IgD-negative memory B cell (primary cell): ENCODE data around the gene AQP1. TPM values are rescaled to one million over a fixed set of nuclear protein-coding genes. Genes with fewer than 3 reads are reported as not detected.

Experiments used
- H3K27ac Mint-ChIP-seq, 3 donors: one replicate each; pipeline ENCODE4 v1.8.0; 2020 to 2022; ENCODE audit warnings: mild to moderate bottlenecking in 3 of 3, mixed read lengths in 3 of 3, moderate library complexity in 1 of 3
- H3K27me3 Mint-ChIP-seq: one replicate; pipeline ENCODE4 v1.8.0; 2021; ENCODE audit warnings: mixed read lengths
- H3K36me3 Mint-ChIP-seq: one replicate; pipeline ENCODE4 v1.8.0; 2020; ENCODE audit warnings: mild to moderate bottlenecking, mixed read lengths
- H3K4me1 Mint-ChIP-seq, 3 donors: one replicate each; pipeline ENCODE4 v1.8.0; 2020 to 2022; ENCODE audit warnings: mixed read lengths in 3 of 3, mild to moderate bottlenecking in 1 of 3
- H3K4me3 Mint-ChIP-seq, 4 donors: one replicate each; pipeline ENCODE4 v1.8.0; 2020 to 2022; ENCODE audit warnings: mild to moderate bottlenecking in 4 of 4, mixed read lengths in 4 of 4, moderate library complexity in 3 of 4
- H3K9me3 Mint-ChIP-seq, 3 donors: one replicate each; pipeline ENCODE4 v1.8.0; 2020 to 2021; ENCODE audit warnings: mixed read lengths in 3 of 3, mild to moderate bottlenecking in 1 of 3
- polyA plus RNA-seq: library from polyadenylated mRNA; unstranded; fragments of 300-500 nt; fragmentation: Illumina TruSeq; gene quantifications from one replicate; pipeline ENCODE4 v1.2.3, GENCODE V29; 2021

Gene AQP1
- polyA plus RNA-seq, 1 donor from 2014 or later: not detected

- no peaks in the 10 kb centered on the region for H3K9me3 Mint-ChIP-seq
- H3K4me1 Mint-ChIP-seq: peaks cover 0 to 2% (median 1%) of the 10 kb centered on the region in 3 donors
- no peak overlapping the region for H3K4me3 Mint-ChIP-seq
- no peak overlapping the region for H3K27ac Mint-ChIP-seq
- H3K27me3 Mint-ChIP-seq: no peaks in the 10 kb centered on the region
- peaks cover 3% of the 10 kb centered on the region for H3K36me3 Mint-ChIP-seq
Observed at GRCh38 chr7:30907527-30908267, 4.0 kb upstream of the AQP1 start.

GRCh38 chr7:30908681-30909080, 3.0 kb upstream of the AQP1 start:
- Mint-ChIP-seq H3K27ac (no peak overlapping the region), H3K27me3 (no peaks in the 10 kb centered on the region), H3K4me1 (peaks cover 0 to 2% (median 1%) of the 10 kb centered on the region in 3 donors), H3K36me3 (peaks cover 3% of the 10 kb centered on the region), H3K9me3 (no peaks in the 10 kb centered on the region), H3K4me3 (no peak overlapping the region)

- Mint-ChIP-seq H3K36me3 (peaks cover 3% of the 10 kb centered on the region), H3K27ac (no peak overlapping the region), H3K4me1 (peaks cover 0 to 2% (median 1%) of the 10 kb centered on the region in 3 donors), H3K27me3 (no peaks in the 10 kb centered on the region), H3K4me3 (no peak overlapping the region), H3K9me3 (no peaks in the 10 kb centered on the region)
Observed at GRCh38 chr7:30909431-30909830, 2.2 kb upstream of the AQP1 start.

DNA sequence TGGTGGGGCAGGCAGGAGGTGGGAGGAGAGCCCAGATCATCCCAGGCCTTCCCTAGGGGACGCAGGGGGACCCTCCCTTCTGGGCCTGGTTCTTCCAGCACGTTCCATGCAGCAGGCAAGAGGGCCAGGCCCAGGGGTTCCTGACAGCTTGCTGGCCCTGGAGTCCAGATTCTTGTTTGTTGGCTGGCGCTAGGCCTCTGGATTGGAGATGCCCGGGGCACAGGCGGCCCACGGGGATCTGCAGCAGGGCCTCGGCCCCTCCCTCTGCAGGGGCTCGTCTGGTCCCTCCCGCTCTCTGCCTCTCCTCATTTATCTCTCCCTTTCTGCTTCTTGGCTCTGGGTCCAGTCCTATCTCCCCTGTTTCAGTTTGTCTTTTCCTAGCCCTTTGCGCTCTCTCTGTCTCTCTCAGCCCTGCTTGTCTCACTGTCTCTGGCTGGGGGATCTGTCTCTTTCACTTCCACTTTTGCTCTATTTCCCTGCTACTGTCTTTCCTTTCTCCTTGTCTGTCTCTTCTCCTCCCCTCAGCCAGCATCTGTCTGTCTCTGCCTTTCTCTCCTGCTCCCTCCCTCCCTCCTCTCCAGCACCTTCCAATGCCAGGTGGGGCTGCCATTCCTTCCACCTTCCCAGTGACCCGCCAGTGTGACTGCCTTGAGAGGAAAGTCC, 1.1 kb upstream of the AQP1 start:
- Mint-ChIP-seq H3K4me3 (no peak overlapping the region), H3K36me3 (no peaks in the 10 kb centered on the region), H3K4me1 (peaks cover 0 to 2% (median 1%) of the 10 kb centered on the region in 3 donors), H3K27ac (no peak overlapping the region), H3K9me3 (no peaks in the 10 kb centered on the region), H3K27me3 (no peaks in the 10 kb centered on the region)

DNA sequence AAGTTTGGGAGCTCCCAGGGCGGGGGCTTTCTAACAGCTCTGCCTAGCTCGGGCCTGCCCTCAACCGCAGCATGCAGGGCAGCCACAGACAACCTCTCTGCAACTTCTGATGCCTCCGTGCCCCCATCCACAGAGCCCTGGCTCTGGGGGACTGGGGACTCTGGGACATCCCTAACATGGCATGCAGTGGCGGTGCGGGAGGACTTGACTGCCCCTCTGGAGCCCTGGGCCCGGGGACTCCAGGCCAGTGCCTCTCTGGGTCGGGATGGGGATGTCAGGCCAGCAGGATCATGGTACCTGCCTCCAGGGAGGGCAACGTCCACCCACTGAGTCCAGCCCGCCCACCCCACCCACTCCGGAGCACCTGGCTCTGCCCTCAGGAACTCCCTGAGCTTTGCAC, 520 bp upstream of the AQP1 start:
- no peaks in the 10 kb centered on the region for H3K27me3 Mint-ChIP-seq
- no peak overlapping the region for H3K4me3 Mint-ChIP-seq
- H3K4me1 Mint-ChIP-seq: peaks cover 0 to 2% (median 1%) of the 10 kb centered on the region in 3 donors
- H3K27ac Mint-ChIP-seq: no peak overlapping the region
- H3K36me3 Mint-ChIP-seq: no peaks in the 10 kb centered on the region
- H3K9me3 Mint-ChIP-seq: no peaks in the 10 kb centered on the region

GRCh38 chr7:30912021-30912730, 523 bp downstream of the AQP1 start:
- no peaks in the 10 kb centered on the region for H3K36me3 Mint-ChIP-seq
- H3K27ac Mint-ChIP-seq: no peak overlapping the region
- H3K4me3 Mint-ChIP-seq: no peak overlapping the region
- peaks cover 0 to 2% (median 1%) of the 10 kb centered on the region in 3 donors for H3K4me1 Mint-ChIP-seq
- no peaks in the 10 kb centered on the region for H3K9me3 Mint-ChIP-seq
- H3K27me3 Mint-ChIP-seq: no peaks in the 10 kb centered on the region

GRCh38 chr7:30912731-30912985, 1.0 kb downstream of the AQP1 start:
- H3K4me3 Mint-ChIP-seq: no peak overlapping the region
- peaks cover 0 to 2% (median 1%) of the 10 kb centered on the region in 3 donors for H3K4me1 Mint-ChIP-seq
- H3K9me3 Mint-ChIP-seq: no peaks in the 10 kb centered on the region
- H3K27ac Mint-ChIP-seq: no peak overlapping the region
- no peaks in the 10 kb centered on the region for H3K36me3 Mint-ChIP-seq
- no peaks in the 10 kb centered on the region for H3K27me3 Mint-ChIP-seq

- Mint-ChIP-seq H3K36me3 (no peaks in the 10 kb centered on the region), H3K27me3 (no peaks in the 10 kb centered on the region), H3K4me1 (peaks cover 0 to 2% (median 1%) of the 10 kb centered on the region in 3 donors), H3K4me3 (no peak overlapping the region), H3K9me3 (no peaks in the 10 kb centered on the region), H3K27ac (no peak overlapping the region)
Observed at GRCh38 chr7:30912986-30913811, 1.5 kb downstream of the AQP1 start.

DNA sequence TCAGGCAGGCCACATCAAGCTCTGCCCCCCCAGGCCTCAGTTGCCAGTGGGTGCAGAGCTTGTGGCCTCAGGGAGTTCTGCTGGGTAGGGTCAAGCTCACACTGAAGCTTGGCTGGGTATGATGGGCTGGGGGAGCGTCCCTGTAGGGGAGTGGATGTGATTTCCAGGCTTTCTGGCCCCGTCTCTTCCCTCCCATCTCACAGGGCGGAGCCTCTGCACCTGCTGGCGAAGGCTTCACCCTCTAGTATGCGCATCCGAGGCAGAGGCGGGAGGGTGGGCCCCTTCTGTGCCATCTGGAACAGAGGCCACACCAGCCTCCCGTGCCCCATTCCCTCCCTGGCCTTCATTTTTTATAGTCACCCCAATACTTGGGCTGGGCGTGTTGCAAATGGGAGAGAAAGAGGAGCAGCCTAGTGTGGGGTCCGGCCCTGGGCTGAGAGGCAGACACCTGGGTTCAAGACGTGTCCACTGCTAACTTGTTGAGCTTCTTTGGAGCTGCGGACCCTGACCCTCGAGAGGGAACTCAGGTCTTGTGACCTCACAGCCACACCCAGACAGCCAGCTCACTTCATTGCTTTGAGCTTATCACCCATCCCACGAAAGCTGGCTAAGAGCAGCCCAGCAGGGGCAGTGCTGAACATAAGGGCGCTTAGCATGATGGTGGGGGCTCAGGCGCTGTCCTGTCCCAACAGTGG, 2.3 kb downstream of the AQP1 start:
- no peak overlapping the region for H3K27ac Mint-ChIP-seq
- no peak overlapping the region for H3K4me3 Mint-ChIP-seq
- peaks cover 0 to 2% (median 1%) of the 10 kb centered on the region in 3 donors for H3K4me1 Mint-ChIP-seq

DNA sequence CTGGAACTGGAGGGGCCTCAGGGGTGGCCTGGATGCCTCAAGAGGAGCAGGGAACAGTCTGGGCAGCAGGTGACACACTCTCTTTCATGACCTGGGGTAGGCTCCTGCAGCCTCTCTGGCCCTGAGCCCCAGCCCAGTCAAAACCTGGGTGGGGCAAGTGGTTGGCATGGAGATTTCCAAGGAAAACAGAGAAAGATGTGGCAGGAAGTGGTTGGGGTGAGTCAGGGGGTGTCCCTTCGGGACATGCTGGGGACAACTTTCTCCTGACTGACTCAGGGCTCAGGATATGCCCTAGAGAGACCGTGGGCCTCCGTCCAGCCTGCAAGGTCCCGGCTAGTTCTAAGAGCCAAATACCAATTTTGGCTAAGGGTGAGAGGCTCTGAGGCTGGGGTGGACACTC, 2.9 kb downstream of the AQP1 start:
- no peaks in the 10 kb centered on the region for H3K27me3 Mint-ChIP-seq
- no peak overlapping the region for H3K4me3 Mint-ChIP-seq
- H3K4me1 Mint-ChIP-seq: peaks cover 0 to 2% (median 1%) of the 10 kb centered on the region in 3 donors
- H3K27ac Mint-ChIP-seq: no peak overlapping the region
- H3K9me3 Mint-ChIP-seq: no peaks in the 10 kb centered on the region
- H3K36me3 Mint-ChIP-seq: no peaks in the 10 kb centered on the region

More for the DNA sequence above, 2.3 kb downstream of the AQP1 start:
- H3K9me3 Mint-ChIP-seq: no peaks in the 10 kb centered on the region
- H3K36me3 Mint-ChIP-seq: no peaks in the 10 kb centered on the region
- no peaks in the 10 kb centered on the region for H3K27me3 Mint-ChIP-seq

DNA sequence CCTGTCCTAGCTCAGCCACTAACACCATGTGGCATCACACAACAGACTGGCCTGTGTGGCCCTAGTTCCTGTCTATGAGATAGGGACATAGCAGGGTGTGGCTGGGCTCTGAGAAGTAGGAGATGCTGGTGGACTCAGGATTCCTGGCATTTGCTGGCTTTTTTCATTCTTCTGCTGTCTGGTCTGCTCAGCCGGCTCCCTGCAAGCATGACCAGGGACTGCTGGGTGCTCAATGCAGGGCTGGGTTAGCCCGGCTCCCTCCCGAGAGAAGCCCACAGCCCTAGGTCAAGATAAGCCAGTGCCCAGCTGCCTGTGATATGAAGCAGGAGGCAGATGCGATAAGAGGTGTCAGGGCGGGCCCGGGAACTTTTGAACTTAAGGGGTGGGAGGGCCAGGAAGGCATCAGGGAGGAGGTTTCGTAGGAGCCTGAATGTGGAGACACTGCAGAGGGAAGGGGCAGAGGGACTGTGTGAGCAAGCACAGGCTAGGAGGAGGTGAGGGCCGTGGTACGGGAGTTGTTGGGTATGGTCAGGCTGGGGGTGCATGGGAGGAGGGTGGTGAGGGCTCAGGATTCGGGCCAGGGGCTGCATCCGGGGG, 3.5 kb downstream of the AQP1 start:
- Mint-ChIP-seq H3K4me1 (peaks cover 0 to 2% (median 1%) of the 10 kb centered on the region in 3 donors), H3K9me3 (no peaks in the 10 kb centered on the region), H3K4me3 (no peak overlapping the region), H3K27me3 (no peaks in the 10 kb centered on the region), H3K36me3 (no peaks in the 10 kb centered on the region), H3K27ac (no peak overlapping the region)

GRCh38 chr7:30915751-30916150, 4.1 kb downstream of the AQP1 start:
- Mint-ChIP-seq H3K27ac (no peak overlapping the region), H3K27me3 (no peaks in the 10 kb centered on the region), H3K4me1 (no peaks in the 10 kb centered on the region), H3K4me3 (no peak overlapping the region), H3K36me3 (no peaks in the 10 kb centered on the region), H3K9me3 (no peaks in the 10 kb centered on the region)

DNA sequence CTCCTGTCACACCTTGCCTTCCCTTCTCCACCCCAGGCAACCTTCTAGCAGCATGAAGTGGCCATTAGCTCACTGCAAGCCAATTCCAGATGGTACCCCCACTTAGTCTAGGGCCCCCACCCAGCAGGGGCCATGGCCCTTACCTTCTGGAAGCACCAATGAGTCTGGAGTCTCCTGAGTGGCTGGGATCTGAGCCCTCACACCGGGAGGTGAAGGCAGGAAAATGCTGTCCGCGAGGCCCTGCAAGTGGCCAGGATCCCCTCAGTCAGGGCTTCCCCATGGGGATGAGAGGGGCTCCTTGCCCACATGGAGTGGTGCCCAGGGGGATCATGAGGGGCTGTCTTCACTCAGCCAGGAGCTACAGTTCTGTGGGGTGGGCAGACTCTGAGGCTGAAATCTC, 4.6 kb downstream of the AQP1 start:
- no peaks in the 10 kb centered on the region for H3K36me3 Mint-ChIP-seq
- H3K27ac Mint-ChIP-seq: no peak overlapping the region
- H3K4me1 Mint-ChIP-seq: no peaks in the 10 kb centered on the region
- H3K9me3 Mint-ChIP-seq: no peaks in the 10 kb centered on the region
- no peak overlapping the region for H3K4me3 Mint-ChIP-seq
- H3K27me3 Mint-ChIP-seq: no peaks in the 10 kb centered on the region

- Mint-ChIP-seq H3K27me3 (no peaks in the 10 kb centered on the region), H3K4me3 (no peak overlapping the region), H3K36me3 (no peaks in the 10 kb centered on the region), H3K27ac (no peak overlapping the region), H3K9me3 (no peaks in the 10 kb centered on the region), H3K4me1 (no peaks in the 10 kb centered on the region)
Observed at GRCh38 chr7:30916767-30917166, 5.1 kb downstream of the AQP1 start.
